ENCODE results near the gene TADA1.

- TF ChIP-seq, protein P1, sequence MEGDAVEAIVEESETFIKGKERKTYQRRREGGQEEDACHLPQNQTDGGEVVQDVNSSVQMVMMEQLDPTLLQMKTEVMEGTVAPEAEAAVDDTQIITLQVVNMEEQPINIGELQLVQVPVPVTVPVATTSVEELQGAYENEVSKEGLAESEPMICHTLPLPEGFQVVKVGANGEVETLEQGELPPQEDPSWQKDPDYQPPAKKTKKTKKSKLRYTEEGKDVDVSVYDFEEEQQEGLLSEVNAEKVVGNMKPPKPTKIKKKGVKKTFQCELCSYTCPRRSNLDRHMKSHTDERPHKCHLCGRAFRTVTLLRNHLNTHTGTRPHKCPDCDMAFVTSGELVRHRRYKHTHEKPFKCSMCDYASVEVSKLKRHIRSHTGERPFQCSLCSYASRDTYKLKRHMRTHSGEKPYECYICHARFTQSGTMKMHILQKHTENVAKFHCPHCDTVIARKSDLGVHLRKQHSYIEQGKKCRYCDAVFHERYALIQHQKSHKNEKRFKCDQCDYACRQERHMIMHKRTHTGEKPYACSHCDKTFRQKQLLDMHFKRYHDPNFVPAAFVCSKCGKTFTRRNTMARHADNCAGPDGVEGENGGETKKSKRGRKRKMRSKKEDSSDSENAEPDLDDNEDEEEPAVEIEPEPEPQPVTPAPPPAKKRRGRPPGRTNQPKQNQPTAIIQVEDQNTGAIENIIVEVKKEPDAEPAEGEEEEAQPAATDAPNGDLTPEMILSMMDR (conservative IDR thresholded peaks at IDR 0.05; ENCODE audit: low read depth, low read length), result no peak
- TF ChIP-seq EZH2phosphoT487 (IDR thresholded peaks at IDR 0.05; ENCODE audit: borderline replicate concordance, low read length), result no peak
- no peak for TF ChIP-seq EZH2 (IDR thresholded peaks at IDR 0.05; ENCODE audit: low read length, unreplicated experiment)
Observed at GRCh38 chr1:166900987-166901386, 24.9 kb upstream of the TADA1 start.
